ENCODE data around the gene TLR3. TPM values are rescaled to one million over a fixed set of nuclear protein-coding genes. Genes with fewer than 3 reads are reported as not detected.
"Not testable (repeated sequence)": the region's sequence is repeated elsewhere in the genome, so short reads cannot be mapped to it uniquely, and the experiment has no call there.

TLR3 gene
- total RNA-seq (2014; rRNA removed; shearing (Covaris generic)): 0.84 and 2.9 TPM in 2 replicates
- 0.79 and 1.4 TPM in 2 replicates for polyA plus RNA-seq (2015; cell fraction: cytosol; rRNA removed)
- polyA plus RNA-seq (2015; cell fraction: nucleus; rRNA removed): 3.1 and 3.9 TPM in 2 replicates

DNA sequence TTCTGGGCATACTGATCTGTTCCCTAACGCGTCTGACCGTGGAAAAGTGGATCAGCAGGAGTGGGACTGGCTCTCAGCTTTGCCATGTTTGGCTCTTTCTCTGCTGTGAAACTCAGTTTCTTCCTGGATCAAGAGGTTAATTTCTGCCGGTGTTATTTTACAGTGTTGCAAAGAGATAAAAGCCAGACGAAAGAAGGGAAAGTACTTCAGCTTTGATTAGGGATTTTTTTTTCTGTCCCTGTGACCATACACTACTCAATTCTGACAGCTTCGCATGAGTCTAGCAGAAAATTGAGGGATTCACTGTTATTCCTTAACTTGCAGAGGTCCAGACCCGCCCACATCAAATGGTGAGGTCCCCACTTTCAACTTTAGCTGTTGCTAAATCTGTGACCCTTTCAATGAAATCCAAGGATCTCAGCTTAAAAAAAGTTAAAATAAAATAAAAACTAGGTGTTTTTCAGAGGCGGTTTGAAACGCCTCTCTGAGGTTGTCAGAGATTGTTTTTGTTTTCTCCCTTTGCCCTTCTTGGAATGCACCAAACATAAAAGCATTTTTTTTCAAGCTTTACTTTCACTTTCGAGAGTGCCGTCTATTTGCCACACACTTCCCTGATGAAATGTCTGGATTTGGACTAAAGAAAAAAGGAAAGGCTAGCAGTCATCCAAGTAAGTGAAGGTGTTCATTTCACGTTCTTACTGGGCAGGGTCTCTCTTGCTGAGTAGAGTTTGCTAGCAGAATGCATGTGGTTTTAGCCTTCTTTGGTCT lies at the start of gene TLR3:
Gene TLR3, plus strand, starts transcription at position 576 of the 768 bp plus-strand sequence. CDS start 7,464 bp downstream, outside the sequence.
- peak; percentile 44 for DNase-seq (ENCODE audit: low read depth)

DNA sequence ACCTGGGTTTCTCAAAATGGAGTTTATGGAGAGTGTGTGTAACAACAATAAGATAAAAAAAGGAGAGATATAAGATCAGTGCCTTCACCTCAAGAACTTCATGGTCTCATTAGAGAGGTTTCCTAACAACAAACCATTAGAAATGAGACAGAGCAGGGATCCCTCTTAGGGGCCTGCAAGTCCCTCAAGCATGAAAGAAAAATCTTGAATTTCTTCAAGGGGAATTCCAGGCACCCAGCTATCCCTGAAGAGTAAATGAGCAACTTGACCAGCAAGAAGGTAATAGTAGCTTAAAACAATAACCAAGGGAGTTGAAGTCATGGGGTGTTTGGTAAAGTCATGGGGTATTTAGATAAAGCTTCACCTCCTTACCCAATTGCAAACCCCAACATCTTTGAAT lies 49.7 kb upstream of the TLR3 start:
- no peak for DNase-seq (ENCODE audit: low read depth)

GRCh38 chr4:186020106-186020792 lies 48.7 kb upstream of the TLR3 start:
- DNase-seq (ENCODE audit: low read depth): no peak

GRCh38 chr4:186020793-186021407 lies 48.1 kb upstream of the TLR3 start:
- DNase-seq (ENCODE audit: low read depth): no peak

GRCh38 chr4:186021461-186022167 lies 47.3 kb upstream of the TLR3 start:
- DNase-seq (ENCODE audit: low read depth): peak; percentile 46

DNA sequence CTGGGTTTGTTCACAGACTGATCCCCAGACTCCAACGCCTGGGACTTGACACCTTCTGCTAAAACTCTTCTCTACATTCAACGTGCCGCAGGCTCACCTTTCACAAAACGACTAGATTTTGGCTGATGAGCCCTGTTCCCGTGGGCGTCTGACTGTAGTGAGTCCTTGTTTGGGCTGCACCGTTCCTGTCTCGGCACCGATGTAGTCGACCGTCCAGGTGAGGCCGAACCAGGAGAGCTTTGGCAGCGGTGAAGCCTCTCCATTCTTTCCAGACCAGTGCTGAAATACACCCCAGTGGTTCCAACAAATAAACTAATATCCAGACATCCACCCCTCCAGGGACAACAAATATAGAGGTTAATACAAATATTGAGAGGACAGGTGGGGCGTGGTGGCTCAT lies 45.0 kb upstream of the TLR3 start:
- DNase-seq (ENCODE audit: low read depth): no peak

DNA sequence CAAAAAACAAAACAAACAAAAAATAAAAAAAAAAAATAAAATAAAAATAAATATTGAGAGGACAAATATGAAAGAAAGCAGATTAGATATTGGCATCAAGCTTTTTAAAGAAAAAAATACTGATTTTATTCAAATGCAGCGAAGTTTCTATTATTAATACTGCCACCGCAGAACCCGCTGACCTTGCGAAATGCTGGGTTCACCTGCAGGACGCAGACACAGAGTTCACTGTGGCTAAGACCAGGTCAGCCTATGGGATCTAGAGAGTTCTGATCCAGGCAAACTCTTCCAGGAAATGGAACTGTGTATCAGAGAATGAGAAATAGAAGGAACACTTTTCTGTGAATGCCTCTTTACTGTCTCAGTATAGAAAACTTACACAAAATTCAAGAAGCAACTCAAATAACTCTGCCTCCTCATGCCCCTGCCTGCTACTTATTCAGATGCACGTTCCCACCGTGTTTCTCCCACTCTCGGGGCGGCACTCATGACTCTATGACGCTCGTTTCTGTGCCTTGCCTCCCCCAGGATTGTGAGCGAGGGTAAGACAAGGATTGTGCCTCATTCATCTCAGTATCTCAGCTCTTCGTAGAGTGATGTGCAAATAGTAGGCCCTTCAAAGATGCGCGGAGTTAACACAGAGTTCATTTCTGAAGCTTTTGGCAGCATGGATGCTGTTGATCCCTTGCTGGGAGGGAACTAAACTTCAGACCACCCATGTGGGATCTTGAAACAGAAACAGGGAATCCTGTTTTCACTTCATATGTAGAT lies 44.1 kb upstream of the TLR3 start:
- no peak for DNase-seq (ENCODE audit: low read depth)

DNA sequence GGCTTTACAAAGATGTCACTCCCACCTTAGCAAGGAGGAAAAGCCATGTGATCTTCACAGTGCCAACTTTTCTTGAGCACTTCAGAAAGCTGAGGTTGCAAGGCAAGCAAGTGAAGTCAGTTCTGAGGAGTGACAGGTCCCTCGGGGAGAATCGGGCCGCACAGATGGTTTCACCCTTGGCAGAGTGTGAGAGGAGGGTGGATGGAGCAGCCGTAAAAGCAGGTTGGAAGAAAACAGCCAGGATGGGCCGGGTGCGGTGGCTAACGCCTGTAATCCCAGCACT lies 43.6 kb upstream of the TLR3 start:
- no peak for DNase-seq (ENCODE audit: low read depth)

- DNase-seq (ENCODE audit: low read depth): peak; percentile 17
Observed at GRCh38 chr4:186027405-186027804, 41.6 kb upstream of the TLR3 start.

DNA sequence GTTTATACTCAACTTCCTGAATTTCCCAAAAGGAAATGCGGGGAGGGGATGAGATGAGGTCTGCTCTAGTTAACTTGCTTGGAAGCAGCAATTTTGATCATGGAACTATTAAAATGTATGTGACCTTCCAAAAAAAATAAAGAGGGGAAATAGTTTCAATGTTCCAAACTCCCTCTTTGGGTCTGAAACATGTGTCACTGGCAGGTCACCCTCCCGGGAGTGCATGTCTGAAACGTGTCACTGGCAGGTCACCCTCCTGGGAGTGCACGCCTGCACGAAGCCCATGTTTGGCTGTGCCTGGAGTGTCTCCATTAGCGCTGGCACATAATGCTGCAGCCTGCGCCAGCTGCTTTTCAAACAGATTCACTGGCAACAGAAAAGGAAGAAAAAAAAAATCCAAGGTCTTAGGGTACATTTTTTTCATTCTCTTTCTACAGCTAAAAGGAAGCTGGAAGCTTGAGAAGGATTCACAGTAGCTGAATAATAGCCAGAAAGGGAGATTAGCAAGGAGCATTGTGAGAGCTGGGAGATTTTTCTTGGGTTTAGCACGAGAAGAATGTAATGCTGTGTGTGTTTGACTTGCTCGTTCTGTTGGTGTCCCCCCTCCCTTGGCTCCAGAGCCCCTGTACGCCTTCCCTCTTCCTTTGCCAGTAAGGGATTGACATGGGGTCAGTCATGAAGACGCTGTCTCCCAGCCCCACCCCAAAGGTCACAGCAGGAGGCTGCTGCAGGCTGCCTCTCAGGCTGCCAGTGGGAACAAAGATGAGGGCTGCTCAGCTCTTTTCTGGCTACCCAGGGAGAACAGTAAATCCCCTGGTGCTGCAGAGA lies 39.2 kb upstream of the TLR3 start:
- DNase-seq (ENCODE audit: low read depth): no peak

DNA sequence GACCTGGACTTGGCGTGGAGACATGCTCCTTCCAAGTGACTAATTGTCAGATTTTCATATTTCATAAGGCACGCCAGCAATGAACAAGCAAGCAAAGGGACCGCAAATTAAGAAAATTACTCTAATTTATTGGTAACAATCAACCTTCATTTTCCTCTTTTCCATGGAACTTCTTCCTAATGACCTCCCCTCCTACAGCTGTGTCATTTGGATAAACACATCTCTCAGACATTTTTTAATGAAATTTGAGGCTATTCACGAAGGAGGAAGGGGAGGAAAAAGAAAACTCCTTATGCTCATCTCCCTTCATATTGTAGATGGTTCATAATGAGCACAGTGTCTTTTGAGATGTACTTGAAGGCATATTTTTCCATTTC lies 38.6 kb upstream of the TLR3 start:
- DNase-seq (ENCODE audit: low read depth): no peak

DNA sequence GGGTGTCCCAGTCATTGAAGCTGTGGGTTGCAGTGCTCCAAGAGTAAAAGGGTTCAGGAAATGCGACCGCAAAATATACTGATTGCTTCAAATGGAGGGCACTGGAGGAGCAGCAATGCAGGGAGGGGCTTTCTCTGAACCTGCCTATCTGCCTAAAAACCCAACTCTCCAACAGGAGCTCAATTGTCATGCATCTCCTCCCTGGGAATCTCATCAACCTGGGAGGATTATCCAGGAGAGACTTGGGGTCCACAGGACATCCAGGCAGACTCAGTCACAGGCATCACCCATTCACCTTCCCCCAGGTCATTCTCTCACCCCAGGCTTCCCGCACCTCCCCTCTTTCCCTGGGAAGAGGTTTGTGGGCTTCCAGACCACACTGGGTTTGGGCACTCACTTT lies 38.2 kb upstream of the TLR3 start:
- DNase-seq (ENCODE audit: low read depth): no peak

DNA sequence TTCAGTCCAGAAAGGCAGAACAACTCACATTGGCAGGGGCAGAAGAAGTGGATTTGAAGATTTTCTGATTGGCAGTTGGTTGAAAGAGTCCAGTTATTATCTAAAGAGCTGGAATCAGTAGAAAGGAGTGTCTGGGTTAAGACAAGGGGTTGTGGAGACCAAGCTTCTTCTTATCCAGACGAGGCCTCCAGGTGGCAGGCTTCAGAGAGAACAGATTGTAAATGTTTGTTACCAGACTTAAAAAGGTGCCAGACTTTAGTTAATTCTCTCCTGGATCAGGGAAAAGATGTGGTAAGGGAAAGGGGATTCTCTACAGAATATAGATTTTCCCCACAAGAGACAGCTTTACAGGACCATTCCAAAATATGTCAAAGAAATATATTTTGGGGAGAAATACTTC lies 36.7 kb upstream of the TLR3 start:
- no peak for DNase-seq (ENCODE audit: low read depth)

GRCh38 chr4:186033027-186033426 lies 35.9 kb upstream of the TLR3 start:
- DNase-seq (ENCODE audit: low read depth): no peak

GRCh38 chr4:186034613-186035012 lies 34.3 kb upstream of the TLR3 start:
- not testable (repeated sequence) for DNase-seq (ENCODE audit: low read depth)

- DNase-seq (ENCODE audit: low read depth): no peak
Observed at GRCh38 chr4:186036976-186037581, 31.9 kb upstream of the TLR3 start.

DNA sequence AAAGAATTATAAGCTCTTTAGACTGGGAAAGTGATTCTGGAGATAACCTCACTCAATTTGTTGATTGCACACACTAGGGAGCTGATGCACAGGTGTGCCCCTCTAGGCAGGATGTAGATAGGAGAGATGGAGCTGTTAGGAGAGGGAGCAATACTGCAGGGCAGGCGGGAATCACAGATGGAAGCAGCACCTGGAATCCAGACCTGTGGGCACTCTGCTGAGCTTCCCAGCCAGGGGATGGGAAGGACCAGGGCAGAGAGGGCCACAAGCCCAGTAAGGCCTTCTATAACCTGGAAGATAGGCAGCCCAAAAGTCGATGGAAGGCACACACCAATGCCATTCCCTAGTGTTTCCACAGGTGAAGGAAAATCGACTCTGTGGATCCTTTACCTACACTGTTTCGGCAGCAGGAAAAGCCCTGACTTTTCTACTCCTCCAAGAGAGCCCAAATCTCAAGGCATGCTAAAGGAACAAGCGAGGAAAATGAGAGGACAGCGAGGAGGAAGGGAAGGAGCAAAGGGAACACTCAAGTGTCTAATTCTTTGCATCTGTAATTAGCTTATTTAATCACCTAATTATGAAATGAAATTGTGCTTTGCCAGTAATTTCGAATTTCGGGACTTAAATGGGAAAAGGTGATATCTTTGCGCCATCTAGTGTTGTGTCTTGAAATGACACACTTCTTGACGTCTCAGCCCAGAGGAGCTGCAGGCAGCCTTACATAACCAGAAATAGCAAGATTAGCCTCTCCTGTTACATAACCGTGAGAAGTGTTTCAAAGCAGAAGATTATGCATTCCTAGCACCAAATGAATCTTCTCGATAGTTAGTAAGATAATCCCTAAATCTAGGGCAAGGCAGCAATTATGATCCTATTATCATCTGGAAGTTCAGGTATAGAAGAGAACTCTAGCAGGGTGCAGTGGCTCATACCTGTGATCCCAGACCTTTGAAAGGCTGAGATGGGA lies 31.0 kb upstream of the TLR3 start:
- peak; percentile 79 for DNase-seq (ENCODE audit: low read depth)

DNA sequence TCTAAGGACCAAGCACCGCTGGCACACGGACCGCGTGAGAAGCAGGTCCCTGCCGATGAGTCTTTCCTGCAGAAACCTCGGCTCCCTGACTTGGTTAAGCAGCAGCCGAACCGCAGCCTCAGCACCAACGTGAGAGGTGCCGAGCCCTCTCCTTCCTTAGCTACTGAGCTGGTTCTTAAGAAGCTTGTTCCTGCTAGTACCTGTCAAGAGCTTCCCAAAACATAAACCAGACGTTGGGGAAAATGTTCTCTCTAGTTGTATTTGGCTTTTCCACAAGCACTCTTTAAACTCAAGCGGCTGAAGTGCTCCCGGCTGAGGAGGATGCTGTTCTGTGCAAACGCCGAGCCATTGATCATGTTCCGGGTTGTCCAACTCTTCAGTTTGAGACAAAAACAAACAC lies 29.3 kb upstream of the TLR3 start:
- no peak for DNase-seq (ENCODE audit: low read depth)

- DNase-seq (ENCODE audit: low read depth): no peak
Observed at GRCh38 chr4:186040316-186040715, 28.6 kb upstream of the TLR3 start.
